Measurements from ENCODE around the gene OSBPL3.

OSBPL3 gene

DNA sequence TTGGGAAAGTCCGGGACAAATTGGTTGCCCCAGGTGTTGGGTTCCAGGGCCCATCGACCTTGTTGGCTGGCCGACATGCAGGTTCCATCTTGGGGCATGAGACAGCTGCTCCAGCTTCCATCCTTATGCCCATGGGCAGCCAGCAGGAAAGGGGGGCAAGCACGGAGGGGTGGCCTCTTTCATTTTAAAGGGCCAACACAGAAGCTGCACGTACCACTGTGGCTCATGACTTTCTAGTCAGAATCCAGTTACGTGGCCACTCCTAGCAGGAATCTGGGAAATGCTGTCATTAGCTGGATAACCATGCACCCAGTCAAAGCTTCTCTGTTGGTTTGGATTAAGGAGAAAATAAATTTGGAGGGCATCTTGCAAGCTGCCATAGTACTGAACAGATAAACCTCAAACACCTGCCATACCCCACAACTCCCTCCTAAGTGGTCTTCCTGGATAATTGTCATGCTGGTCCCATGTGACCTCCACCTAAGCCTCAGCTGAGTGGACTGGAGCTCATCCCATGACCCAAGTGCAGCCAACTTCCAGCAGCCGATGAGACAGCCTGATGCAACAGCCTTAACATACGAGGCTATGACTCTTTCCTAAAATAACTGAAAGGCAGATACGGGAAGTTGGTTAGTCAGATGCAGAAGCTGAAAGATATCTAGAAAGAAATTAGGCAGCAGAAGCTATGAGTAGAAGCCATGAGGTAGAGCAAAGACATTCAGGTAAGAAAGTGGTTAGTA is 201.3 kb downstream of the OSBPL3 start:
- H3K4me3 ChIP-seq (ENCODE audit: low read depth, low read length) = no peak overlapping the region
- peak; percentile 89 for DNase-seq (ENCODE audit: low read depth)

DNA sequence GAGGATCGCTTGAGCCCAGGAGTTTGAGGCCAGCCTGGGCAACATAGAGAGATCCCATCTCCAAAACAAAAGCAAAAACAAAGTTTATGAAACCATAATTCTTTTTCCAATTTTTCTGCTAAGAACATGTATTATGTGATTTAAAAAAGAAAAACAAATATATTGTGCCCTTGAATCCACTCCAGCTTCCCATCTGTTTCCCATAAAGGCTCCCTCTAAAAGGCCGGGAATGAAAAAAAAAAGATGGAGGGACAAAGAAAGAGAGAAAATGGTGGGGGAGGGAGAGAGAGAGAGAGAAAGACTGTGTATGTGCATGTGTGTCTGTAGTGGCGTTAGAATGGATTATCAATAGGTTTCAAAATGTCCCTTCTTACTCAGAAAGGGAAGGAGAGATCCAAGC is 202.2 kb downstream of the OSBPL3 start:
- TF ChIP-seq, protein P1, sequence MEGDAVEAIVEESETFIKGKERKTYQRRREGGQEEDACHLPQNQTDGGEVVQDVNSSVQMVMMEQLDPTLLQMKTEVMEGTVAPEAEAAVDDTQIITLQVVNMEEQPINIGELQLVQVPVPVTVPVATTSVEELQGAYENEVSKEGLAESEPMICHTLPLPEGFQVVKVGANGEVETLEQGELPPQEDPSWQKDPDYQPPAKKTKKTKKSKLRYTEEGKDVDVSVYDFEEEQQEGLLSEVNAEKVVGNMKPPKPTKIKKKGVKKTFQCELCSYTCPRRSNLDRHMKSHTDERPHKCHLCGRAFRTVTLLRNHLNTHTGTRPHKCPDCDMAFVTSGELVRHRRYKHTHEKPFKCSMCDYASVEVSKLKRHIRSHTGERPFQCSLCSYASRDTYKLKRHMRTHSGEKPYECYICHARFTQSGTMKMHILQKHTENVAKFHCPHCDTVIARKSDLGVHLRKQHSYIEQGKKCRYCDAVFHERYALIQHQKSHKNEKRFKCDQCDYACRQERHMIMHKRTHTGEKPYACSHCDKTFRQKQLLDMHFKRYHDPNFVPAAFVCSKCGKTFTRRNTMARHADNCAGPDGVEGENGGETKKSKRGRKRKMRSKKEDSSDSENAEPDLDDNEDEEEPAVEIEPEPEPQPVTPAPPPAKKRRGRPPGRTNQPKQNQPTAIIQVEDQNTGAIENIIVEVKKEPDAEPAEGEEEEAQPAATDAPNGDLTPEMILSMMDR (conservative IDR thresholded peaks at IDR 0.05; ENCODE audit: low read depth, low read length) = no peak
- H3K4me3 ChIP-seq (ENCODE audit: low read depth, low read length) = no peak overlapping the region
- no peak for DNase-seq (ENCODE audit: low read depth)

More for the DNA sequence above, 201.3 kb downstream of the OSBPL3 start:
- TF ChIP-seq, protein P1 (conservative IDR thresholded peaks at IDR 0.05; ENCODE audit: low read depth, low read length) = no peak

DNA sequence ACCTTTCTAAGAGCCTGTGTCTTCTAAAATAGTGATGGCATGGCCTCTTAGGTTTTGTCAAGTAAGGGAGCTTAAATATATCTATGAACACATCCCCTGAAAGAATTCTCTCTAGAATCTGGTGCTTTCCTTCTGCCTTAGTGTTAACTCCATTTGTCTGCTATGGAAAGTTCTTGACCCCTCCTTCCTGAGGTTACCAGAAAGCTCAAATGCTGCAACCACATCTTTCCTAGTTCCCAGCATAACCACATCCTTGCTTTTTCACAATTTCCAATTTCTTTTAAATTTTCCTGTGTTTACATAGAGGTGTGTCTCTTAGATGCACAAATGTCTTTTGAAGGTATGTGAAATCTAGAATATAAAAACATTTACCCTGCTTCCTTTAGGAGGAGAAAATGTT is 206.3 kb downstream of the OSBPL3 start:
- no peak overlapping the region for H3K4me3 ChIP-seq (ENCODE audit: low read depth, low read length)
- DNase-seq (ENCODE audit: low read depth) = peak; percentile 46
- TF ChIP-seq, protein P1 (conservative IDR thresholded peaks at IDR 0.05; ENCODE audit: low read depth, low read length) = no peak

DNA sequence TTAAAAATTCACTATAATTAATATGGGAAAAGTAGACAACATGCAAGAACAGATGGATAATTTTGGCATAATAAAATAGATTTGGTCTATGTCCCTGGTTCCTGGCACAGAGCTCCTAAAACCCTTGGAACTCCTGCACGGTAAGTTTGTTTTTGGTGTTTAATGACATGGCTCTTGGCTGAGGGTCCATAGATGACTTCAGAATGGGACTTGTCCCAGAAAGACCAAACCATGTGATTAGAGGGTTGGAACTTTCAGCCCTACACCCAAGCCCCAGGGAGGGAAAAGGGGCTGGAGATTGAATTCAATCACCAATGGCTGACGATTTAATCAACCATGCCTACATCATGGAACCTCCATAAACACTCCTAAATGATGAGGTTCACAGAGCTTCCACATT is 210.1 kb downstream of the OSBPL3 start:
- DNase-seq (ENCODE audit: low read depth) = no peak
- no peak overlapping the region for H3K4me3 ChIP-seq (ENCODE audit: low read depth, low read length)
- TF ChIP-seq, protein P1 (conservative IDR thresholded peaks at IDR 0.05; ENCODE audit: low read depth, low read length) = no peak

DNA sequence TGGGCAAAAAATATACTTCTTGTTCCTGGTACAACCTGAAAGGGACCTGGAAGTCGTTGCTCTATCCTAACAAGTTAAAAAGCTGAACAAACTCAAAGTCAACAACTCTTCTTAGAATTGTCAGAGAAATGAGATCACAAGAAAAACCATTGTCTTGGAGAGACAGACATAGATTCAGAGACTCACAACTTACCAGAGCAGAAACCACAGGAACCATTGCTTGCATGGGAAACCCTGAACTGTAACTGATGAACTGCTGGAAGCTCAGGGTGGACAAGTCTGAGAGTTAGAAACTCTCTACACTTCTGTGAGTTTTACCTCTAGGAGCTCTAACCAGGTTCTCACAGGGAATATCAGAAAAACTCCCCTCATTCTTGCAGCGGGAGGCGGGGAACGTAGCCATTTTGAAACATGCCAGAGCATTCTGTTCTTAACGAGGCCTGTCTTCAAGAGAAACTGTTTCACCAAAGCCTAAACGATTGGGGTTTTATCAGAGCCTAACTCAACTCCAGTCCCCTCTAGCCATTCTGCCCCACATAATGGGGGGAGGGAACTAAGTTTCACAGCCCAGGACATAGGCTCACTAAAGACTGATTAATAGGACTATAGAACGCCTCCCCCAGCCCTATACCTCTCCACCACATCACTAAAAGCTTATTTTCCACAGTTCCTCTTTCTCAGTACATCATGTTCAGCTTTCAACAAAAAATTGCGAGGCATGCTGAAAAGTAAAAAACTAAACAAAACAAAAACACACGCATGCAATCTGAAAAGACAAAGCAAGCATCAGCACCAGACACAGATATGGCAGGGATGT is 210.8 kb downstream of the OSBPL3 start:
- TF ChIP-seq, protein P1 (conservative IDR thresholded peaks at IDR 0.05; ENCODE audit: low read depth, low read length) = no peak
- DNase-seq (ENCODE audit: low read depth) = no peak
- no peak overlapping the region for H3K4me3 ChIP-seq (ENCODE audit: low read depth, low read length)

DNA sequence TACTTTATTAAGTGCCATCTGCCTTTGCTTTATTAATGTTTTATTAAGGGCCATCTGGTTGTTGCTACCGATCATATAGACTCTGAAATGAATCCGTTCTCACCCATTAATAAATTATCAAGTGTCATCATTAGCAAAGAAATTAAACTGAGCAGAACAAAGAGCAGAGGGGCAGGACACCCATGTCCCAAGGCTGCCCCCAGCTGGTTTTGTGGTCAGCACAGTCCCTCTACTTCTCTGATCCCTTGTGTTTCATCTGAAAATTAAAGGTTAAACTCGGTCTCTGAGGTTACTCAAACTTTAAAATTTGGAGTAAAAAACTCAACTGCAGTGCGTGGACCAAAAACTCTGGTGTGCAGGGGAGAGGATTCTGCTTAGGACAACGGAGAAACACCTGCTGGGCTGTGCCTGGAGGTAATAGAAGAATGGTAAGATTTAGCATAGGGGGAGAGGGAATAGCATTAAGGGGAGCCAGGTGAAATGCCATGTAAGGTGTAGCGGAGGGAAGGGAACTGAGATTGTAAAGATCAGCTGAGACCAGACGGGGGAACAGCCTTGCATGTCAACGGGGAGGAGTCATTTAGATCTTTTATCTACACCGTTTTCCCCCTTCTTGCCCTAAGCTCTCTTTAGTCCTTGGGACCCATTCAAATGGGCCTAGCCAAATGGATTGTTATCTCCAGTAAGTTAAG is 212.0 kb downstream of the OSBPL3 start:
- TF ChIP-seq, protein P1 (conservative IDR thresholded peaks at IDR 0.05; ENCODE audit: low read depth, low read length) = no peak
- no peak overlapping the region for H3K4me3 ChIP-seq (ENCODE audit: low read depth, low read length)
- no peak for DNase-seq (ENCODE audit: low read depth)

All from choroid plexus epithelial cell (primary cell).